OCI-LY7 (cell line): ENCODE data around the gene ALPK3.

Experiments used
- CTCF ChIP-seq: fragments of 200-600 bp; sonication (generic); conservative IDR thresholded peaks from 2 replicates; pipeline ENCODE4 v1.5.1; 2014; ENCODE audit warnings: mild to moderate bottlenecking, antibody characterized with exemption, low read length, moderate library complexity, mixed read lengths
- EZH2phosphoT487 ChIP-seq: fragments of 200-600 bp; sonication (generic); IDR thresholded peaks from 2 replicates; pipeline ENCODE4 v1.6.1; 2018; ENCODE audit warnings: low read depth, borderline replicate concordance, mild to moderate bottlenecking, mixed run types, antibody characterized with exemption, low read length, moderate library complexity, mixed read lengths

GRCh38 chr15:84880822-84881519 lies 63.8 kb downstream of the ALPK3 start:
- TF ChIP-seq CTCF (no peak), EZH2phosphoT487 (no peak)
